Measurements from ENCODE around the gene DRC3. TPM values are rescaled to one million over a fixed set of nuclear protein-coding genes. Genes with fewer than 3 reads are reported as not detected.

The DRC3 gene
- total RNA-seq, 1 donor from 2014 or later = under 0.01 TPM

DNA sequence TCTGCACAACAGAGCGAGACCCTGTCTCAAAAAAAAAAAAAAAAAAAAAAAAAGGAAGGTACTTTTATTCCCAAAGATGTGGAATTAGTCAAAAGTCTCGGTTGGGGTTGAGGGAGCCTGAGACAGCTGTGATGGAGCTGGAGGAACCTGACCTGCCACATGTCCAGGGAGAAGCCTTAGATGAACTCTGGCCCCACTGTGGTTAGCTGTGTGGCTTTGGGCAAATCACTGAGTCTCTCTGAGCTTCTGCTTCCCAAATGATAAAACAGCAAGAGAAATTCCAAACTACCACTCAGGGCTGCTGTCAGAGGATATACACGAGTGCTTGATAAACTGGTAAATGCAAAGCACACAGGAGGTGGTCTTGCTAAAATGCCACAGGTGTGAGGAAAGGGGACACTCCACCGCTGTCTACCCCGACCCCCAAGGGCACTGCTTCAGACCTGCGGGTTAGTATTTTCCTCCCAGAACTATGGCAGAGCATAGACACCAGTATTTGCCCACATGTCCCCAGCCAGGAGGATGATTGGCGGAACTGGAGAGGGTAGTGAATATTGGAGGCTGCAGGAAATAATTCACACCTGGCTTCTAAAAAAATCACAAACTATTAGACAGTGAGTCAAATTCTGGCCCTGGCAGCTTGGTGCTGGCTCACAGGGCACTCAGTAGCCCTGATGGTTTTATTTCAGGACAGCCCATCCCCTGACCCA lies 14.7 kb downstream of the DRC3 start:
- FAIRE-seq = no peak
- no peaks in the 10 kb centered on the region for H3K27me3 ChIP-seq (ENCODE audit: control insufficient read depth, insufficient read depth, low read length)
- DNase-seq (ENCODE audit: low read depth) = no peak
- TF ChIP-seq, protein P1, sequence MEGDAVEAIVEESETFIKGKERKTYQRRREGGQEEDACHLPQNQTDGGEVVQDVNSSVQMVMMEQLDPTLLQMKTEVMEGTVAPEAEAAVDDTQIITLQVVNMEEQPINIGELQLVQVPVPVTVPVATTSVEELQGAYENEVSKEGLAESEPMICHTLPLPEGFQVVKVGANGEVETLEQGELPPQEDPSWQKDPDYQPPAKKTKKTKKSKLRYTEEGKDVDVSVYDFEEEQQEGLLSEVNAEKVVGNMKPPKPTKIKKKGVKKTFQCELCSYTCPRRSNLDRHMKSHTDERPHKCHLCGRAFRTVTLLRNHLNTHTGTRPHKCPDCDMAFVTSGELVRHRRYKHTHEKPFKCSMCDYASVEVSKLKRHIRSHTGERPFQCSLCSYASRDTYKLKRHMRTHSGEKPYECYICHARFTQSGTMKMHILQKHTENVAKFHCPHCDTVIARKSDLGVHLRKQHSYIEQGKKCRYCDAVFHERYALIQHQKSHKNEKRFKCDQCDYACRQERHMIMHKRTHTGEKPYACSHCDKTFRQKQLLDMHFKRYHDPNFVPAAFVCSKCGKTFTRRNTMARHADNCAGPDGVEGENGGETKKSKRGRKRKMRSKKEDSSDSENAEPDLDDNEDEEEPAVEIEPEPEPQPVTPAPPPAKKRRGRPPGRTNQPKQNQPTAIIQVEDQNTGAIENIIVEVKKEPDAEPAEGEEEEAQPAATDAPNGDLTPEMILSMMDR (IDR thresholded peaks at IDR 0.05; ENCODE audit: insufficient read depth, low read length, severe bottlenecking) = no peak
- H3K4me3 ChIP-seq (ENCODE audit: low read depth, low read length) = no peak overlapping the region
- H3K36me3 ChIP-seq (ENCODE audit: control insufficient read depth, insufficient read depth, low read length) = no peaks in the 10 kb centered on the region

DNA sequence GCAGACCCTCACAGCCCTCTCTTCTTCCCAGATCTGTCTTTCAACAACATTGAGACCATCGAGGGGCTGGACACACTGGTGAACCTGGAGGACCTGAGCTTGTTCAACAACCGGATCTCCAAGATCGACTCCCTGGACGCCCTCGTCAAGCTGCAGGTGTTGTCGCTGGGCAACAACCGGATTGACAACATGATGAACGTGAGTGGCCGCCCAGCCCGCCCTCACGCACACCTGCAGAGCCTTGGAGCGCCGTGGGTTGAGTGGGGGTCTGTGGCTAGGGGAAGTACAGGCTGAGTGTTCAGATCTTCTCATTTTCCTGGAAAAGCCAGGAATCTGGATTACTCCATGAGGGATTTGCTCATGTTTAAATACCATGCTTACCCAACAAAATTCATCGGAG lies 15.2 kb downstream of the DRC3 start:
- H3K4me3 ChIP-seq (ENCODE audit: low read depth, low read length) = no peak overlapping the region
- H3K36me3 ChIP-seq (ENCODE audit: control insufficient read depth, insufficient read depth, low read length) = no peaks in the 10 kb centered on the region
- TF ChIP-seq, protein P1 (IDR thresholded peaks at IDR 0.05; ENCODE audit: insufficient read depth, low read length, severe bottlenecking) = no peak
- no peak for FAIRE-seq
- no peaks in the 10 kb centered on the region for H3K27me3 ChIP-seq (ENCODE audit: control insufficient read depth, insufficient read depth, low read length)
- DNase-seq (ENCODE audit: low read depth) = no peak

DNA sequence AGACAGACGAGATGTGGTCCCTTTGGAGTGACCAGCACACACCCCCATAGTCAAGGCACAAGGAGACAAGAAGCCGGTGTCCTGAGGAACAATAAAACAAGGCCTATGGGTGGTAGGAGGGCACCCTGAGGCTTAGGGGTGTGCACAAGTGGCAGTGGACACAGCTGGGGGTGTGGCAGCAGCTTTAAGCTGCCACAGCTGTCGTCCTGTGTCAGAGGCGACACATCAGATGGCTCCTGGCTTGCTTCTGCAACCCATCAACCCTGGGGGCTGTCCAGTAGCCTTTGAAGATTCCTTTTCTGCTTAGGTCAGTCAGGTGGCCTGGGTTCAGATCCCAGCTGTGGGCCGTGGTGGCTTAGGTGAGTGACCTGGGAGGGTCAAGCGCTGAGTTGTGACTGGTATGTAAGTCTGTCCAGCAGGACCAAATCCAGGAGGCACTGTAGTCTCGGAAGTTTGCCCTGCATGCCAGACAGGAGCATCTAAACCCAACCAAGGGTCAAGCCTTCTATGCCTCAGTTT lies 15.8 kb downstream of the DRC3 start:
- Histone ChIP-seq H3K36me3 (ENCODE audit: control insufficient read depth, insufficient read depth, low read length) (no peaks in the 10 kb centered on the region), H3K27me3 (ENCODE audit: control insufficient read depth, insufficient read depth, low read length) (no peaks in the 10 kb centered on the region), H3K4me3 (ENCODE audit: low read depth, low read length) (no peak overlapping the region)
- TF ChIP-seq, protein P1 (IDR thresholded peaks at IDR 0.05; ENCODE audit: insufficient read depth, low read length, severe bottlenecking) = no peak
- FAIRE-seq (no peak), DNase-seq (ENCODE audit: low read depth) (no peak)

- TF ChIP-seq, protein P1 (IDR thresholded peaks at IDR 0.05; ENCODE audit: insufficient read depth, low read length, severe bottlenecking) = no peak
- no peak for FAIRE-seq
- Histone ChIP-seq H3K36me3 (ENCODE audit: control insufficient read depth, insufficient read depth, low read length) (no peaks in the 10 kb centered on the region), H3K27me3 (ENCODE audit: control insufficient read depth, insufficient read depth, low read length) (no peaks in the 10 kb centered on the region), H3K4me3 (ENCODE audit: low read depth, low read length) (no peak overlapping the region)
- no peak for DNase-seq (ENCODE audit: low read depth)
These were observed 16.4 kb downstream of the DRC3 start for GRCh38 chr17:17989081-17989480.

DNA sequence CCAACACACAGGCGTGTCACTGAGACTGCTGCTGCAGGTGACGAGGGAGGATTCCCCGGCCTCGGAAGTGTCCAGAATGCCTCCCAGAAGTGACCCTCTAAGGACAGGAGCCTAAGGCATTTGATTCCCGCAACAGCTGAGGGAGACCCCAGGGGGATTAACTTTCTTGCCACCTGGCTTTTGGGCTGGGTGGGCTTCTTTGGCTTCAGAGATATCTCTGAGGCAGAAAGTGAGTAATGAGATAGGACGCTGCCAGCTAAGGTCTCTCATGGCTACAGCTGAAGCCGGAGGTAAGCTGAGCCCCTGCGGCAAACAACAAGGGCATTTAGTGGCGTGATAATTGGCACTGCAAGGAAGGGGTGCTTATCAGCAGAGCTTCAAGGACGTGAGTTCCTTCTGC lies 17.0 kb downstream of the DRC3 start:
- FAIRE-seq = no peak

More for the DNA sequence above, 17.0 kb downstream of the DRC3 start:
- Histone ChIP-seq H3K27me3 (ENCODE audit: control insufficient read depth, insufficient read depth, low read length) (no peaks in the 10 kb centered on the region), H3K36me3 (ENCODE audit: control insufficient read depth, insufficient read depth, low read length) (no peaks in the 10 kb centered on the region), H3K4me3 (ENCODE audit: low read depth, low read length) (no peak overlapping the region)
- no peak for DNase-seq (ENCODE audit: low read depth)
- TF ChIP-seq, protein P1 (IDR thresholded peaks at IDR 0.05; ENCODE audit: insufficient read depth, low read length, severe bottlenecking) = no peak

All from bronchial epithelial cell (primary cell).